Ramos (cell line): Measurements from ENCODE around the gene KIF23.

Experiments used
- in situ Hi-C: fragments of 300-500 bp; cut with MboI; formaldehyde crosslinking; loops from one replicate; pipeline ENCODE4 v1.14.3; 2022; ENCODE audit warnings: low sequenced_read_pairs; ENCODE audit not compliant: unreplicated experiment

The KIF23 gene

DNA sequence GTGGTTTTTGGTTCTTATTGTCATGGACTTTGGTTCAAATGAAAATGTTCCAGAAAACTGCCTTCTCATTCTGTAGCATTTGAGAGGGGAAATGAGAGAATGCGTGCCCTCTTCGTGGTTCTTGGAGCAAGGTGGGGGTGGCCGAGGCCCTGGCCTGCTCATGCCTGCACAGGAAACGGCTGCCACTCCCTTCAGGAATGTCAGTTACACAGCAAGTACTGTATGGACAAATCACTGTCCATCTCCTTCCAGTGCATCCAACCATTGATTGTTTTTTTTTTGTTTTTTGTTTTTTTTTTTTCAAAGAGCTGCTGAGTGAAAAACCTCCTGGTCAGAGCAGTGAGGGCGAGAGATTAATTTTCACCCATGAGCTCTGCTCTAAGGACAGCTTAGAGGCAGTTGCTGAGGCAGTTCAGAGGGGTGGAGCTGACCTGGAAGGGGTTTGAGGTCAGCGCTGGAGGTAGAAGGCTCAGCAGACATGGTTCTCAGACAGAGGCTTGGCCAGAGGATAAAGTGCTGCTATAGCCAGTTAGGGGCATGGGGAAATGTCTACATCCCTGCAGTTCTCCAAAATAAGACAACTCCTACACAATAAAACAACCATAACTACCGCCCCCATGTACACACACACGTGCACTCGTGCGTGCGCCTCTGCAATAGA, 20.2 kb upstream of the KIF23 start:
- in situ Hi-C loops, result no loop called here

DNA sequence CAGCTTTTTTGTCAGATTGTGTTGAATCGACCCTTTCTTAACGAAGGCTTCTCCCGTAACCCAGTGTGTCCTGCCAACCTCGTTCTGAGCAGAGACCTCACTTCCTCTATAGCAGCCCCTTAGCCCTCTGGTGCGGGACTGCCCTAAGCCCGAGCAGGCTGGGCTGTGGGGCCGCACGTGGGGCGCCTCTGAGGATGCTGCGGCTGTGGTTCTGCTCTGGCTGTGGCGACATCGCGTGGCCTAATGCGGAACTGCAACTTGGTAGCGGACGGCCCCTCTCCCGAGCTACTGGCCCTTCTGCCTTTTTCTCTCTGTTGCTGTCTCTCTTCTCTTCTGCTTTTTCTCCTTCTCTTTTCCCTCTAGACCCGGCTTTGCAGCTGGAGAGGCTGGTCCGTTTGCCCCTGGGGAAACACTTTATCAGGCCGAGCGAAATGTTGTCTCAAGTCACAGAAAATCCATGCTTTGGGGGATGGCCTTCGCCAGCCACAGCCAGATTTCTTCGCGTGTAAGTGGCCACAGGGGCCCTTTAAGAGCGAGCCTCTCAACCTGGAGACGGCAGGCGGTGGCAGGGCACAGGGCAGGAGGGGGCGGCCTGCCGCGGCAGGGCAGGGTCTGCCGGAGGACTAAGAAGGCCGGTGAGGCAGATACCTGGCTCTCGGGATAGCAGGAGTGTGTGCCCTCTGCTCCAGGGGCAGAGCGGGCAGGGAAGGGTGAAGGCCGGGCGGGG, 19.4 kb upstream of the KIF23 start:
- in situ Hi-C loops, result loop anchor here (5.0 kb wide), 1 partner anchor 332 kb away; no protein-coding TSS in a partner anchor

DNA sequence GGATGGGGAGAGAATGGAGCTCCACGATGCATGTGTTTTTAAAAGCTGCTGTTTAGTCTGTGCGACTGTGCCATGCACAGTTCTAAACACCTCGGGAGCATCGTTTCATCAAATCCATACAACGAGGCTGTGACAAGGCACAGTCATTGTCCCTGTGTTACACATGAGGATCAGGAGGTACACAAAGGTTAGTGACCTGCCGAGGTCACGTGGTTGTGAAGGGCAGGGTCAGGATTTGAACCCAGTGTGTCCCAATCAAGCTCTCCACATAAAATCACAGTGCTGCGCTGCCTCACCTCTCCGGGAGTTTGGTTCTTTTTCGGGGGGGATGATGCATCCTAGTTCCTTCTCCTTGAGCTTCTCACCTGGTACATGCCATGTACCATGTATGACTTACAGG, 18.7 kb upstream of the KIF23 start:
- in situ Hi-C loops, result loop anchor here (5.0 kb wide), 1 partner anchor 333 kb away; no protein-coding TSS in a partner anchor

DNA sequence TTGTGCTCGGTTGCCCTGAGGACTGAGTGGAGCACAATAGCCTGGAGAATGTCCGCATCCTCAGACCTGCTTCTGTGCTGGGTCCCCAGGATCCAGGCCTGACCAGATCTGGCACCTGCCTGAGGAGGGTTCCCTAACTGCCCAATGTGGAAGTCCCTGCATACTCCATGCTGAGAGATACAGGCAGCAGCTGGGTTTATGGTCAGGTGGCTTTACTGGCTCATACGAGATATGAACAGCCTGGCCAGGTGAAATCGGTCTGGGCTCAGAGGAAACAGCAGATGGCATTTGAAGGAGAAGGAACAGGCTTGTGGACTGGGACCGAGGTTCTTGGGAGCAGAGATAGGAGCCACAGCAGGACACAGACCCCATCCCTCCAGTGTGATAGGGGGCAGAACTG, 18.2 kb upstream of the KIF23 start:
- in situ Hi-C loops, result loop anchor here (5.0 kb wide), 1 partner anchor 334 kb away; no protein-coding TSS in a partner anchor

DNA sequence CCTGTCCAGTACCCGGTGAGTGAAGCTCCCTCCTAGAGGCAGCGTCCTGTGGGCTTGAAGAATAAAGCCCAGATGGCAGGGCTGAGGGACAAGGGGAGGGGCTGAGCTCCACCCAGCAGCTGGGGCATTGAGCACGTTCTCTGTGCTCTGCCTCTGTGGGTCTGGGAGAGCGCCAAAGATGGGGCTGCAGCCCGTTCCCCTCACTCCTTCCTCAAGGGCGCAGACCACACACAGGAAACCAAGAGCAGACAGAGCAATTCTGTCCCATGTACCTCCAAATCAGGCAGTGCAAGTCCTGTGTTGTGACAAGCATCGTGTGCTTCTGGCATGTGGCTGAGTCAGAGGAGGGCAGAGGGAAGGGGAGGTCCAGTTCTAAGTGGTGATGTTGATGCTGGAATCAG, 15.7 kb upstream of the KIF23 start:
- in situ Hi-C loops, result loop anchor here (5.0 kb wide), 1 partner anchor 336 kb away; no protein-coding TSS in a partner anchor

DNA sequence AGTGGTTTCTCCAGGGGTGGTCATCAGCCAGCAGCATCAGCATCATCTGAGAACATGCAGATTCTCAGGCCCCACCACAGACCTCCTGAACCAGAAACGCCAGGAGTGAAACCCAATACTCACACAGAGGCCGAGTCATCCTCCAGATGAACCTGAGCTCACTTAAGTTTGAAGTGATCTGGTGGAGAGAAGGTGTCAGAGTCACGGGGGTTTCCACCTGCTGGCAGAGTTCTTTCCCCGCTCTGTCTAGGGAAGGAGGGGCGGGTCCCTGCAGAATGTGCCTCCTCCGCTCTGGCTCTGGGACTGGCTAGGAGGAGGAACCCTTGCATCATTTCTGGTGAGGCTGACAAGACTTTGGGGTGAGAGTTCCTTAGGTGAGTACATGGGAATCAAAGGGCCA, 13.3 kb upstream of the KIF23 start:
- in situ Hi-C loops, result no loop called here

DNA sequence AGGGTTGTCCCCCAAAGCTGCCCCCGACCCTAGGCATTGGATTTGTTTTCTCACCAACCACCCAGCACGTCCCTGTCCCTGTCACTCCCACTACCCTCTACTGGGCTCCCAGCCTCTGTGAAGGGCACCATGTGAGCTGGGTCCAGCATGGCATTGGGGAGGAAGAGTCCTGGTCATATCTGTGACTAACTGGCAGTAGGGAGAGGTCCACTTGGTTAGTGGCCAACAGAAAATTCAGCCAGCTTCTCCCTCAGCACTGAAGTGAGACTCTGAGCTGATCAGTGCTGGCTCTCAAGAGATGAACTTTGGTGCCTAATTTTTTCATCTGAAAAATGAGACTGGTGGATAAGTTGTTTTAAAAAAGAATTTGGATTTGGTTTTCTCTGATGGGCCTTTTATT, 11.3 kb upstream of the KIF23 start:
- in situ Hi-C loops, result no loop called here

DNA sequence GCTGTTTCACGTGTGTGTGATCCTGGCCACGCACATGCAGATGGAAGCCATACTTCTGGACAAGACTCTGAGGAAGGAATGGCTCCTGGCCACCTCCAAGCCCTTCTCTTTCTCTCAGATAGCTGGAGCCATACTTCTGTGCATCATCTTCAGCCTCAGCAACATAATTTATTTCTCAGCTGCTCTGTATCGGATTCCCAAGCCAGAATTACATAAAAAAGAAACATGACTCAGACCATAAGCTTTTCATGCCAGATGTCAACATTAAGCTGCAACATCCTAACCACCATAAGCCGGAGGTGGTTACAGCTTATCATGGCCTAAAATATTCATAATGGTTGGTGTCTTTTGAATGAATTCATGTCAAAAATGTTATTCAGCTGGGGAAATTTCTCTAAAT, 10.6 kb upstream of the KIF23 start:
- in situ Hi-C loops, result no loop called here

DNA sequence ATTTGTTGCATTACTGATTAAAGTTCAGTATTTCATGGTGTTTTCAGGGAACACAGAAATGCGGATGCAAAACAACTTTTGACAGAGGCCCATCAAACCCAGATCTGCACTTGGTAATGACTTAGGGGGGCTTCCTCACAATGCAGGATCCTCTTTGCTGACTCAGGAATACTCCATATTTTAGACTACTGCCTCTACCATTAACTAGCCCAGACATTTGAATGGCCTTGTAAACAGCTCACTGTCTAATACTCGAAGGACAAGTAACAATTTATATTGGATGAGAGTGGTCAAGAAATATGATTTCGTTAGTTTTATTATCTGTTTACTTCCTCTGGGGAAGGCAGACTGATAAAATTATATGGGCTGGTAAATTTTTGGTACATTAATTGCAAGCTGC, 9.0 kb upstream of the KIF23 start:
- in situ Hi-C loops, result no loop called here

DNA sequence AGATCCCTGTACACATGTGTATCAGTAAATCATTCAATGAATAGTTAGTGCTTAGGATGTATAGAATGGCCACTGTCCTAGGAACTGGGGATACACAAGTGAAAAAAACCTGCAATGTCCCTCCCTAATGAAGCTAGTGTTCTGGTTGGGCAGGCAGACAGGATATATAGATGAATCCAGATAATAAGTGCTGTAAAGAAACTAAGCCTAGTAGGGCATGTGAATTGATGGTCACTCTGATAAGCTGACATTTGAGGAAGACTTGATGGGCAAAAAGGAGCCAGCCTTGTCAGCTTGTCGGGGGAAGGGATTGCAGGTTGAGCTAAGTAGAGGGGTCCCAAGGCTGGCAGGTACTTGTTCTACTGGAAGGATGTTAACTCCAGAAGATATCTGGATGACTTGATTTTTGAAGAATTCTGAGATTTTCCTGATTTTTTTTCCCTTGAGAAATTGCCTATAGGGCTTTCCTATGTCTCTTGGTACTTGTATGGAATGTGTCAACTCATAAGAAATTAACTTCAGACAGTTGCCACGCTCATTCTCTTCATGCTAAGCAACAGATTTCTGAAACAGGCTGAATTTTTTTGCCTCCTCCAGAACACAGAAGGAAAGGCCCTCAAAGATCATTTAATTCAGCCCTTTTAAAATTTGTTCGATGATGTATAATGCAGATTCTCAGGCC, 6.3 kb upstream of the KIF23 start:
- in situ Hi-C loops, result no loop called here

DNA sequence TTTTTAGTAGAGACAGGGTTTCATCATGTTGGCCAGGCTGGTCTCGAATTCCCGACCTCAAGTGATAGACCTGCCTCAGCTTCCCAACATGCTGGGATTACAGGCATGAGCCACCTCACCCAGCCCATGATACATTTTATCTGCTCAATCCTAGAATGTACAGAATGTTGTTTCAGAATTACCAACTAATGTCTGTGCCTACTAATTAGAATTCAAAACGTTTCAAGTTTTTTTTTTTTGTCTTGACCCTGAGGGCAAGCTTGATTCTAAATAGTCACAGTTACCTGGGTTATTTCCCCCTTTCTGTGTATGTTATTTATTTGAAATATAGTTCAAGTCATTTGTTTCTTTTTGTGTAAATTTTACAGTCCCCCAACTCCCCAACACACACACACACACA, 5.3 kb upstream of the KIF23 start:
- in situ Hi-C loops, result no loop called here

DNA sequence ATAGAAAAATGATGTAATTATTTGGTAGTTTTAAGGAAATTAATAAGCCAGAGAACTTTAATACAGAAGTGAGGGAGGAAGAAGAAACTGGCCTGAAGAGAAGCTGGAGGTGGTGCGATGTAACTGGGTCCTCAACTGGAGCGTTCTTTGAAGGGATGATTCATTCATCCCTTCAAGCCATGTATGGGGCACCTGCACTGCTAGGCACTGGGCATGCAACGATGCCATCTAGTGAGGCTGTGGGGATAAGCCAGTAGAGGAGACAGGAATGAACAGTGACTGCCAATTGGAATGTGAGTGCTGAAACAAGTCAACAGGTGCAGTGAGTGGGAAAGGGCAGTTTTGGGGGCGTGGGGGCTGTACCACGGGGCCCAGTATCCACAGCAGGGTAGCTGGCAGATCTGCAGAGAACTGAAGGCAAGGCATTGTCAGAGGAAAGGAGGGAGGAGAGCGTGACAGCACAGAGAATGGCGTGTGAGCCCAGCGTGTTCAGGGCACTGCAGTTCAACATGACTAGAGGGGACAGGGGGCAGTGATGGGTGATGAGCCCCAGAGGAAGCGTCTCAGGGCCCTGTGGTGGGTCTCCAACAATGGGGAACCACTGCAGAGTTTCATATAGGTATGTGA, 3.8 kb upstream of the KIF23 start:
- in situ Hi-C loops, result no loop called here

DNA sequence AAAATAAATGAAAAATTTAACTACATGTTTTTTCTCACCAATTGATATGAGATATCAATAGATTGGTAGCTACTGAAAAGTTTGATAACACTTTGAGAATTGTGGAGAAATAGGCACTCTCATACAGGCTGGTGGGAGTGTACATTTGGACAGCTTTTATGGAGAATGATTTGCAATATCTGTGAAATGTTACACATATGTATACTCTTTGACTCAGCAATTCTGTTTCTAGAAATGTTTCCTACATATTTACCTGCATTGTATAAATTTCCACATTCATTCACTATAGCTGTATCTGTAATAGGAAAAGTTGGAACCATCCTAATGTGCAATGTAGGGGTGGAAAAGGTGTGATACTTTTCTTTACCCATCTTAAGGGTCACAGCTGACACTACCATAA, 1.9 kb upstream of the KIF23 start:
- in situ Hi-C loops, result no loop called here

DNA sequence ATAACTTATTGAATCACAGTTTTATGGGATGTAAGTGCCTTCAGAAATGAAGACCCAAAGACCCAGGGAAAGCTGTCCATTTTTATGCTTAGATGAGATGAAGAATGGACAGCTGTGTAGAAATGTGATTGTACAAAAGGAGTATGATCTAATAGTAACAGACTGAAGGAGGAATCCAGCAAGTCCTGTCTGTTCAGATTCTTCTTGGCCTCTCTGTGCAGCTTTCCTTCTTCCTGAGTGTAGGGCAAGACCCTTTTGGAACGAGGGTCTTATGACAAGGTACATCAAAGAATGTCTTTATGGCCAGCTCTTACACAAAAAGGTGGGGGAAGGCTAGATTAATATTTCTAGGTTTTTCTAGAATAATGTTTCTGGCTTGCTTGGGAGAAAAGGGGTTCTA, 1.4 kb upstream of the KIF23 start:
- in situ Hi-C loops, result no loop called here

DNA sequence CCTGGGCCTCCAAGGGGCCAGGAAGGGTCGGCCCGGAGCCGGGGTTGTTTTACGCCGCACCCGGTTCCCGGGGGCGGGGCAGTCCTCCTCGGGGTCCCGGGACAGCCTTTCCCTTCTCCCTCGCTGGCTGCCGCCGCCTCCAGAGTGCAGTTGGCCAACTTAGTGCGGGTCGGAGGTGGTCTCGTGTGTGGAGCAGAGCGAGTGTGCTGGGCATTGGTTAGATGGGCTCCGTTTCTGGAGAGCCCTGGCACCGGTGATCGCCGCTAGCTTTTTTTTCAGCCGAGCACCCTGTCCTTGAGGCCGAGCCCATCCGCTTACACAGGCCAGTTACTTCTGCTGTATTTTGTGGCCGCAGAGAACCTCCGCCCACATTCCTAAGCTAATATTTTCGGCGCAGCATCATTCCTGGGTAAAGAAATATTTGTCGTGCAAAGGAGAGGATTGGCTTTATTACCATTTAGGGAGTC, 585 bp downstream of the KIF23 start:
- in situ Hi-C loops, result no loop called here

DNA sequence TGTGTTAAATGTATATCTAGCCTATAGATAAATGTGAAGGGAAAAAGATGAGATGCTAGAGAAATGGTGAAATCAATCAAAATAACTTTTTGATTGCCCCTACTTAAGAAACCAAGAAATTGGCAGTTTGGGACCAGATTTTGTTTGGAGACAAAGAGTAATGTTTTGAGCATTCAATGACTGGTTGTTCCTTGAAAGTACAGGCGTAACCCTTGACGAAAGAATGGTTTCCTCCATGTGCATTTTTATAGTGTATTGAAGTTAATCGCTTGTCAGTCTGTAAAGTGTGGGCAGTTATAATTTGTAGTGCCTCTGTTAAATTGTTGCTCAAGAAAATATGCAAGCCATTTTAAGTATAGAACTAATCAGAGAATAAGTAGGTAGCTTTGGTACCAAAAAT, 1.2 kb downstream of the KIF23 start:
- in situ Hi-C loops, result no loop called here

DNA sequence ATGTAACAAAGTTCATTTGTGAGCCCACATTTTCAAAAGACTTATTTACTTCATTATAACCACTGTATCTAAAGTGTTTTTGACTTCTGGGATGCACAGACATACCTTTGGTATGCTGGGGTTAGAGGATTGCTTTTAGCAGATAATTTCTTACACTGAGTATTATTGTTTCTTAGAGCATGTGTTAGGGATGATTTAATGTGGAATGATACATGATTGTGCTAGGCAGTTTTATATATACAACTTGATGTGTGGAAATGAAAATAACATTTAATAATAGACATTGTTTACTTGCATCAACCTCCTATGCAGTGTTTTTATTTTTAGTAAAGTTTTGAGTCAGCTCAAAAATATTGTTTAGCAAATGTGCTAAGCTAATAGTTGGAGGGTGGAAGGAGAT, 3.4 kb downstream of the KIF23 start:
- in situ Hi-C loops, result no loop called here

DNA sequence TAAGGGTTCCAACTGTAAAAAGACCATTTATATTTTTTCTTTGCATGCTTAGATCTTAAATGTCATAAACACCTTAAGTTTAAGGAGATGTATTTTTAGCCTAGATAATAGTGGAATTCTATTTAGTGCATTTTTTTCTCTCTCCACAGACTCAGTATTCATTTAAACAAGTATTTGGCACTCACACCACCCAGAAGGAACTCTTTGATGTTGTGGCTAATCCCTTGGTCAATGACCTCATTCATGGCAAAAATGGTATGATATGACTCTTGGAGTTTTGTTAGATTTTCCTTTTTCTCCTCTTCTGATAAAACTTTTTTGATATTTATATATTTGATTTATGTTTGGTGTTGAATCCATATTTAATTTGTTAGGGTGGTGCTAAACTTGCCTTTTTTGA, 7.3 kb downstream of the KIF23 start:
- in situ Hi-C loops, result no loop called here

DNA sequence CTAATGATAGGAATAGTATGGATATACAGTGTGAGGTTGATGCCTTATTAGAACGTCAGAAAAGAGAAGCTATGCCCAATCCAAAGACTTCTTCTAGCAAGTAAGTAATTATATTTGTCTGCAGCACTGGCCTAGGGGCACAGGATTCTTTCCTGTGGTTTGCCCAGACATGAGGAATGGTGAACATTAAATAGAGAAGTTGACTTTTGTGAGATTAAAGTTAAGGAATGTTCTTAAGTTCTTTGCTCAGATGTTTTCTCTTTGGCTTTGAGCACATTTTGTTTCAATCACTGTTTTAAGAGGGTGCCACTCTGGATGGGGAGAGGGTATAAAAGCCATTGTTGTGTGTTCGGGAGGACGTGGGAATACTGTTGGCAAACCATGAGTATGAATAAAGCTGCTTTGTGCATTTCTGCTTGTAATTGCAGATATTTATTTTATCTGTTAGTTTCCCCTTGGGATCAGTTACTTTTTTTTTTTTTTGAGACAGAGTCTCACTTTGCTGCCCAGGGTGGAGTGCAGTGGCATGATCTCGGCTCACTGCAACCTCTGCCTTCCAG, 8.3 kb downstream of the KIF23 start:
- in situ Hi-C loops, result no loop called here

DNA sequence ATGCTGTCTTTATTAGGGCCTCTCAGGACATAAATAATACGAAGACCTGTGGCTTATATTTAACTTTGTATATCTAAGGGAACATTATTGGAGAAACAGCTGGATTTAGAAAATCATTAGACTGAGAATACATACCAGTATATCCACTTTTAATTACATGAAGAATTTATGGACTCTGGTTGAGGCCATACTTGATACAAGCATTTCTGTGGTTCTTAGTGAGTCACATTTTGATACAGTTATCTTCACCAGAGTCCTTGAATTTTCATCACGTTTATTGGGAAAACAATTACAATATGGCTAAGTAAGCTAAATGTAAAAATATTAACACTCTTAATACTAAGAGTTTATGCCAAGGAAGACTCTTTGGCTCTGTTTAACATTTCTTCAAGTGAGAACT, 9.9 kb downstream of the KIF23 start:
- in situ Hi-C loops, result no loop called here
